CD14-positive monocyte (primary cell): Measurements from ENCODE around the gene GAGE10. TPM values are rescaled to one million over a fixed set of nuclear protein-coding genes. Genes with fewer than 3 reads are reported as not detected.

Experiments
- DNase-seq, 3 donors: peaks; one replicate each; pipeline ENCODE4 v3.0.0-alpha.2; 2011 to 2022
- H2AFZ ChIP-seq: 2 replicates; pipeline ENCODE4 v1.6.0; 2012; ENCODE audit warnings: mild to moderate bottlenecking, low read depth, low read length, inconsistent platforms; ENCODE audit not compliant: insufficient read depth, poor library complexity, severe bottlenecking
- H3K27ac ChIP-seq, 2 donors: 1 replicate in 1 of 2; 2 replicates in 1 of 2; pipeline ENCODE4 v1.5.1; 2012 to 2013; ENCODE audit warnings: low read length in 2 of 2, control low read depth in 1 of 2, inconsistent platforms in 1 of 2, low read depth in 1 of 2, mild to moderate bottlenecking in 1 of 2
- H3K27me3 ChIP-seq, 2 donors: one replicate each; pipeline versions ENCODE4 v1.6.0 to v1.6.1; 2011 to 2013; ENCODE audit warnings: low read length in 2 of 2; ENCODE audit not compliant: control insufficient read depth in 2 of 2, insufficient read depth in 2 of 2
- H3K36me3 ChIP-seq, 2 donors: replicated peaks in 1 of 2; 1 replicate in 1 of 2; 2 replicates in 1 of 2; pipeline versions ENCODE4 v1.5.1 to v1.6.1; 2012 to 2013; ENCODE audit warnings: low read length in 2 of 2, control low read depth in 1 of 2, inconsistent platforms in 1 of 2, mild to moderate bottlenecking in 1 of 2; ENCODE audit not compliant: insufficient read depth in 2 of 2, control insufficient read depth in 1 of 2
- H3K4me1 ChIP-seq, 2 donors: 1 replicate in 1 of 2; 2 replicates in 1 of 2; pipeline versions ENCODE4 v1.5.1 to v1.6.1; 2012 to 2013; ENCODE audit warnings: low read length in 2 of 2, control low read depth in 1 of 2, inconsistent platforms in 1 of 2, mild to moderate bottlenecking in 1 of 2, moderate library complexity in 1 of 2; ENCODE audit not compliant: insufficient read depth in 2 of 2, control insufficient read depth in 1 of 2
- H3K4me2 ChIP-seq: replicated peaks from 2 replicates; pipeline ENCODE3; 2012; ENCODE audit warnings: low read length, moderate library complexity, mild to moderate bottlenecking; ENCODE audit not compliant: poor library complexity, severe bottlenecking; ENCODE audit errors: extremely low read depth
- H3K4me3 ChIP-seq, 3 experiments: fragments of 200-600 bp in 1 of 3; sonication (generic) in 1 of 3; replicated peaks in 1 of 3; 1 replicate in 2 of 3; 2 replicates in 1 of 3; pipeline ENCODE4 v1.5.1; 2011 to 2013; ENCODE audit warnings: low read length in 3 of 3, mild to moderate bottlenecking in 3 of 3, control low read depth in 2 of 3, low read depth in 2 of 3, inconsistent platforms in 1 of 3, moderate library complexity in 1 of 3
- H3K79me2 ChIP-seq: 2 replicates; pipeline ENCODE4 v1.6.0; 2012; ENCODE audit warnings: mild to moderate bottlenecking, control low read depth, inconsistent platforms, low read length, moderate library complexity; ENCODE audit not compliant: insufficient read depth
- H3K9ac ChIP-seq: 2 replicates; pipeline ENCODE4 v1.6.0; 2017; ENCODE audit warnings: low read length, mild to moderate bottlenecking; ENCODE audit not compliant: insufficient read depth, poor library complexity, severe bottlenecking
- H3K9me3 ChIP-seq, 2 donors: replicated peaks in 1 of 2; 1 replicate in 1 of 2; 2 replicates in 1 of 2; pipeline versions ENCODE4 v1.5.1 to v1.6.1; 2012 to 2013; ENCODE audit warnings: low read length in 2 of 2, control low read depth in 1 of 2; ENCODE audit not compliant: control insufficient read depth in 1 of 2, insufficient read depth in 1 of 2
- H4K20me1 ChIP-seq: 2 replicates; pipeline ENCODE4 v1.6.0; 2012; ENCODE audit warnings: mild to moderate bottlenecking, low read length, control low read depth, moderate library complexity; ENCODE audit not compliant: insufficient read depth
- H3K27ac Mint-ChIP-seq, 7 donors: one replicate each; pipeline ENCODE4 v1.8.0; 2020; ENCODE audit warnings: mild to moderate bottlenecking in 7 of 7, mixed read lengths in 7 of 7, moderate library complexity in 6 of 7, inconsistent platforms in 2 of 7
- H3K27me3 Mint-ChIP-seq, 3 donors: one replicate each; pipeline ENCODE4 v1.8.0; 2021 to 2022; ENCODE audit warnings: low read depth in 3 of 3, mild to moderate bottlenecking in 3 of 3, mixed read lengths in 3 of 3, moderate library complexity in 3 of 3, inconsistent platforms in 1 of 3
- H3K36me3 Mint-ChIP-seq, 2 donors: one replicate each; pipeline ENCODE4 v1.8.0; 2020; ENCODE audit warnings: mixed read lengths in 2 of 2, inconsistent platforms in 1 of 2, mild to moderate bottlenecking in 1 of 2
- H3K4me1 Mint-ChIP-seq: one replicate; pipeline ENCODE4 v1.8.0; 2020; ENCODE audit warnings: mild to moderate bottlenecking, mixed read lengths
- H3K4me3 Mint-ChIP-seq, 2 donors: one replicate each; pipeline ENCODE4 v1.8.0; 2020; ENCODE audit warnings: mild to moderate bottlenecking in 2 of 2, mixed read lengths in 2 of 2, moderate library complexity in 1 of 2
- H3K9me3 Mint-ChIP-seq, 7 donors: one replicate each; pipeline ENCODE4 v1.8.0; 2020 to 2022; ENCODE audit warnings: mixed read lengths in 7 of 7, mild to moderate bottlenecking in 6 of 7, moderate library complexity in 6 of 7, inconsistent platforms in 2 of 7
- CTCF ChIP-seq: fragments of 200-600 bp; IDR thresholded peaks from one replicate; pipeline ENCODE4 v1.8.0; 2022; ENCODE audit warnings: antibody characterized with exemption, mild to moderate bottlenecking
- WGBS: methylation state at CpG from one replicate; pipeline ENCODE4 v1.1.5; 2013; ENCODE audit warnings: missing lambda C conversion rate; ENCODE audit not compliant: insufficient coverage; 5-methylcytosine and 5-hydroxymethylcytosine counted together
- intact Hi-C, 2 donors: fragments of 100-400 bp; cut with micrococcal nuclease; formaldehyde crosslinking; loops; one replicate each; pipeline versions ENCODE4 v1.15.0 to v1.15.1; 2023
- polyA plus RNA-seq, 3 donors: library from polyadenylated mRNA; depleted of rRNA in 1 of 3; unstranded in 2 of 3; stranded (reverse) in 1 of 3; fragments of 300-500 nt in 2 of 3; fragments of >200 nt in 1 of 3; fragmentation: Illumina TruSeq in 2 of 3; gene quantifications; 1 replicate in 2 of 3; 2 replicates in 1 of 3; pipeline ENCODE4 v1.2.3, GENCODE V29; 2012 to 2021

GAGE10 gene
- polyA plus RNA-seq, 3 donors = not detected

GRCh38 chrX:49286136-49286535 is 17.3 kb upstream of the GAGE10 start:
- Mint-ChIP-seq H3K9me3 (no peaks in the 10 kb centered on the region), H3K4me1 (no peaks in the 10 kb centered on the region), H3K36me3 (peaks cover 0 to 3% of the 10 kb centered on the region in 2 donors), H3K4me3 (no peak overlapping the region), H3K27me3 (peaks cover 0 to 9% (median 2%) of the 10 kb centered on the region in 3 donors), H3K27ac (no peak overlapping the region)
- H3K4me1 ChIP-seq = no peaks in the 10 kb centered on the region
- H3K4me3 ChIP-seq = no peak overlapping the region
- no peak for DNase-seq
- no peaks in the 10 kb centered on the region for H3K79me2 ChIP-seq
- H3K27me3 ChIP-seq = no peaks in the 10 kb centered on the region
- H3K9me3 ChIP-seq = no peaks in the 10 kb centered on the region
- no peaks in the 10 kb centered on the region for H3K36me3 ChIP-seq
- no peak overlapping the region for H3K9ac ChIP-seq
- TF ChIP-seq CTCF = no peak
- no peak overlapping the region for H3K4me2 ChIP-seq
- no peaks in the 10 kb centered on the region for H4K20me1 ChIP-seq
- no peak overlapping the region for H2AFZ ChIP-seq
- no peak overlapping the region for H3K27ac ChIP-seq
- 97% methylated on average over 5 of the region's 18 CpGs for WGBS
- intact Hi-C loops = loop anchor here in 1 of 2 donors (10.0 kb wide), 1 partner anchor 469 kb away; no protein-coding TSS in a partner anchor

- no peak for DNase-seq
- TF ChIP-seq CTCF = no peak
- Histone ChIP-seq H3K4me1 (no peaks in the 10 kb centered on the region), H3K9ac (no peak overlapping the region), H3K27ac (no peak overlapping the region), H4K20me1 (no peaks in the 10 kb centered on the region), H3K36me3 (no peaks in the 10 kb centered on the region), H3K4me3 (no peak overlapping the region), H3K79me2 (no peaks in the 10 kb centered on the region), H3K9me3 (no peaks in the 10 kb centered on the region), H3K4me2 (no peak overlapping the region), H2AFZ (no peak overlapping the region), H3K27me3 (no peaks in the 10 kb centered on the region)
- no peak overlapping the region for H3K27ac Mint-ChIP-seq
- H3K36me3 Mint-ChIP-seq = peaks cover 0 to 3% of the 10 kb centered on the region in 2 donors
- H3K4me3 Mint-ChIP-seq = no peak overlapping the region
- H3K9me3 Mint-ChIP-seq = no peaks in the 10 kb centered on the region
- no peaks in the 10 kb centered on the region for H3K4me1 Mint-ChIP-seq
- intact Hi-C loops = loop anchor here in 1 of 2 donors (10.0 kb wide), 1 partner anchor 468 kb away; no protein-coding TSS in a partner anchor
- WGBS = no CpG with 5 or more reads among the region's 4 CpGs
- peaks cover 0 to 9% (median 2%) of the 10 kb centered on the region in 3 donors for H3K27me3 Mint-ChIP-seq
Observed at GRCh38 chrX:49286581-49286980, 16.9 kb upstream of the GAGE10 start.
